Uterus (tissue), 2 donors: ENCODE measurements around the gene ACOX2.

Source experiments
- POLR2A ChIP-seq, 2 donors: fragments of 450-650 bp; IDR thresholded peaks; one replicate each; pipeline ENCODE4 v1.6.1; 2016; ENCODE audit warnings: antibody characterized with exemption in 2 of 2, mild to moderate bottlenecking in 1 of 2, moderate library complexity in 1 of 2
- TF ChIP-seq, protein P1 (sequence below), 4 experiments: fragments of 200-600 bp in 2 of 4; fragments of 450-650 bp in 2 of 4; sonication (generic) in 2 of 4; IDR thresholded peaks; one replicate each; pipeline ENCODE4 v1.5.1; 2016 to 2019; ENCODE audit warnings: antibody characterized with exemption in 4 of 4, mild to moderate bottlenecking in 2 of 4, moderate library complexity in 1 of 4

DNA sequence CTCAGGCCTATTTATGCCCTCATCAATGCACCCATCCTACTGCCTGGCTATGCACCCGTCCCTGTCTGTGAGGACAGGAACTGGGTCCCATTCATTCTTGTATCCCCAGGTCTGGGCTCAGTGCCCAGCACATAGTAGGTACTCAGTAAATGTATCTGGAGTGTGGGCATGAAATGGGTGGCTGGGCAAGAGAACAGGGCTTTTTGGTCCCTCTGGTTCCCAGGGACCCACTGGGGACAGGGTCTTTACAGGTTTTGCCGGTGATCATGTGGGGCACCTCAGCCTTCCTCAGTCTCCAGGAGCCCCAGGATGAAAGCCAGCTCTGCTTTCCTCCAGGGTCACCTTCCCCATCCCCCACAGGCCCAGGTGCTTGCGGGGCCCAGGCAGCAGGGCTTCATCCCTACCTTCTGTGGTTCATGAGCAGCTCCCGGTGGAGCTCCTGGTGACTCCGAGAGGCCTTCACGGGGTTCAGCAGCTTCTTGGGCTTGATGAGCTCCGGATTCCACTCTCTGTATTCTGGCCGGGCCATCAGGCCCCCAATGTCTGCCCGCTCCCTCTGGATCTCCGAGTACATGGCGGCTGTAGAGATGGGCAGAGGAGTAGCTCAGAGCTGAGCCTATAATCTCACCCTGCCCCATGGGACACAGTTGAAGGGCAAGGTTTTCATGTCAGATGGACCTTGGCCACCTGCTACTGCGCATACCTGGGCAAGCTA, 32.5 kb upstream of the ACOX2 start:
- TF ChIP-seq, protein P1, sequence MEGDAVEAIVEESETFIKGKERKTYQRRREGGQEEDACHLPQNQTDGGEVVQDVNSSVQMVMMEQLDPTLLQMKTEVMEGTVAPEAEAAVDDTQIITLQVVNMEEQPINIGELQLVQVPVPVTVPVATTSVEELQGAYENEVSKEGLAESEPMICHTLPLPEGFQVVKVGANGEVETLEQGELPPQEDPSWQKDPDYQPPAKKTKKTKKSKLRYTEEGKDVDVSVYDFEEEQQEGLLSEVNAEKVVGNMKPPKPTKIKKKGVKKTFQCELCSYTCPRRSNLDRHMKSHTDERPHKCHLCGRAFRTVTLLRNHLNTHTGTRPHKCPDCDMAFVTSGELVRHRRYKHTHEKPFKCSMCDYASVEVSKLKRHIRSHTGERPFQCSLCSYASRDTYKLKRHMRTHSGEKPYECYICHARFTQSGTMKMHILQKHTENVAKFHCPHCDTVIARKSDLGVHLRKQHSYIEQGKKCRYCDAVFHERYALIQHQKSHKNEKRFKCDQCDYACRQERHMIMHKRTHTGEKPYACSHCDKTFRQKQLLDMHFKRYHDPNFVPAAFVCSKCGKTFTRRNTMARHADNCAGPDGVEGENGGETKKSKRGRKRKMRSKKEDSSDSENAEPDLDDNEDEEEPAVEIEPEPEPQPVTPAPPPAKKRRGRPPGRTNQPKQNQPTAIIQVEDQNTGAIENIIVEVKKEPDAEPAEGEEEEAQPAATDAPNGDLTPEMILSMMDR (IDR thresholded peaks at IDR 0.05), result no peak
- no peak for TF ChIP-seq POLR2A (IDR thresholded peaks at IDR 0.05)
